Measurements from ENCODE around the gene TMEM109. TPM values are rescaled to one million over a fixed set of nuclear protein-coding genes. Genes with fewer than 3 reads are reported as not detected.

The TMEM109 gene
- total RNA-seq, 1 experiment from 2014 or later, result 18.2 TPM

DNA sequence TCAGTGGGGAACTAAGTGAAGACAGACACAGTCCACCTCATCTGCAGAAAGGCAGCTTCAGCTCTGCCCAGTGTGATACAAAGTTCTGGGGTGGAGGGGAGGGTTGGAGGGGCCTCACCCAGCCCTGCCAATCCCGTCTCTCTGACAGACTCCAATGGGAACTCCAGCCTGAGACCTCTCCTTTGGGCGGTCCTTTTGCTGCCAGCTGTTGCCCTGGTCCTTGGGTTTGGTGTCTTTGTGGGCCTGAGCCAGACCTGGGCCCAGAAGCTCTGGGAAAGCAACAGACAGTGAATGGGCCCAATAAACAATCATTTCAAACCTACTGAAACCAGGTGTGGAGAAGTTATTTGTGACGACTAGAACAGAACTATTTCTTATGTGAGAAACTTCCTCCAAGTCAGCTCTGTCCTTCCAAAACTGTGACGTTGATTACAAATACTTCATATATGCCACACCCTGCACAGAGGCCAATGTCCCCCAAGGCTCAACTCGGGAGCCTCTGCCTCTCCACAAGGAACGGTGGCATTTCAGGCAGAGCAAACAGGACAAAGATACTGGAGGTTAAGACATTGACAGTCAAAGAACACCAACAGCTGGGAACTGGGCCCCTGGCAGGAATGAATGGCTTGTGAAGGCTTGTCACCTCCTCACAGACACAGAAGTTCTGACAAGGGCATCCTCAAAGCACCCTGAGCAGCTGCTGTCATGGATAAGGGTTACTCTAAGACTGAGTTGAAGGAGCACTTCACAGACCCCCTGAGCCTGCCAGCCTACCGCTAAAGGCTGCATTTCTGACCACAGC is 38.4 kb upstream of the TMEM109 start:
- no peak for DNase-seq (ENCODE audit: low read depth)
- in situ Hi-C loops (cut with HindIII; ENCODE audit: low pct_unique_long_range_greater_than_20kb, low sequenced_read_pairs), result no loop called here

DNA sequence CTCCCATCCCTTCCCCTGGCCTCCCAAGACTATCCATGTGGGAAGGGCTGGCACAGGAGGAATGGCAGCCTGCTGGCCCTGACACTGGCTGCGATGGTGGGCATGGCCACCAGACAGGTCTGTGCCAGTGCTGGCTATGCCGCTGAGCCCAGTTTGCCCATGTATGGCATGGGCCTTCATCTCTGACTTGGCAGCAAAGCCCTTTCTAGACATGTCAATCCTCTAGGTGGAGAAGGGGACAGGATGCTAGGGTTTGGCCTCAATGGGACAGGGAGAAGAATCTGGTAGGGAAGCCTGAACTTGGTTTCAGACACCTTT is 37.8 kb upstream of the TMEM109 start:
- in situ Hi-C loops (cut with HindIII; ENCODE audit: low pct_unique_long_range_greater_than_20kb, low sequenced_read_pairs), result no loop called here
- no peak for DNase-seq (ENCODE audit: low read depth)

DNA sequence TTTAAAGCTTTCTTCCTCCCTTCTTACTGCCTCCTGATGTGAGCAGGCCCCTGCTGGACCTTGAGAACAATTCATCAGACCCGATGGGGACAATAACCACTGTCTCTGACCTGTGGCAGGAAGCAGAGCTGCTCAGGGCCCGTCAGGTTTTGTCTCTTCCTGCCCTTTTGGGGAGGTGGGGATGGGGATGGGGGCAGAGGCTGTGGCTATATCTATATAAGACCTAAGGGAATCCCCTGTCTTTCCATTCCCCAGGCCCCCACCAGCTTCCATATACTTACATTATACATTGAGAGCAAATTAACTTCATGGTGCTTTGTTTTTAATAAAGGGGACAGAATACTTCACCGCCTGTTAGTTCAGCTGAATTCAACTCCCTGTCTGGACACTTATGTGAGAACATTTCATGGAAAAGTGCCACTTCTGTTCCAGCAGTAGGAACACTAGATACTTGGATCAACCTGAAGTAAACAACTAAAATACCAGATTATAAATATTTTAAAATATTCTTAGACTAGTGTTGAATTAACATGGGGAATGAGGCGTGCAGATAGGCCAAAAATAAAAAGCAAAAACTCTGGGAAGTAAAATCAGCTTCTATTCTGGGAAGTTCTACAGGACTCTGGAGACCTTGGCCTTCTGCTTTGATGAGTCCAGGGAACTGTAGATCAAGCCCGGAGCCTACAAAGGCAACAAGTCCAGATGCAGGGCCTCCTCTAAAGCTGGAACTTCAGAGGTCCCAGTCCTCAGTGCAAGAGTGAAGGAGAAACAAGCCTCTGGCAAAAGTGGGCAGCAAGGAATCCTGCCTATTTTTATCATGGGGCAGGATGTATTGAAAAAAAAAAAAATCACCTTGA is 35.5 kb upstream of the TMEM109 start:
- DNase-seq (ENCODE audit: low read depth), result no peak
- in situ Hi-C loops (cut with HindIII; ENCODE audit: low pct_unique_long_range_greater_than_20kb, low sequenced_read_pairs), result no loop called here

DNA sequence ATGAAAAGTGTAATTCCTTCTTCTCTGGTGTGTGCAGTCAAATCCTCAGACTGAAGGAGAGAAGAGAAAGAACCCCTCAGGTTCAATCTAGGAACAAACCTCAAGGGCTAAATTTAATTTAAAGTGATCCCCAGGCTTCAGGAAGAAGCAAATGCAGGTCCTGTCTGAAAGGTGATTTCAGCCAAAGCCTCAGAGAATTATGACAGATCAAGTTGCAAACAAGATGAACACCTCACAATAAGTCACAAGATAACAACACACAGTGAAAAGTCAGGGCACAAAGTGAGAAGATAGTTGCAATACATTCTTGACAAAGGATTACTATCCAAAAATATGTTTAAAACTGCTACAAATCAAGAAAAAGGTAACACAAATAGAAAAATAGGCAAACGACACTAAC is 34.9 kb upstream of the TMEM109 start:
- in situ Hi-C loops (cut with HindIII; ENCODE audit: low pct_unique_long_range_greater_than_20kb, low sequenced_read_pairs), result no loop called here
- no peak for DNase-seq (ENCODE audit: low read depth)

DNA sequence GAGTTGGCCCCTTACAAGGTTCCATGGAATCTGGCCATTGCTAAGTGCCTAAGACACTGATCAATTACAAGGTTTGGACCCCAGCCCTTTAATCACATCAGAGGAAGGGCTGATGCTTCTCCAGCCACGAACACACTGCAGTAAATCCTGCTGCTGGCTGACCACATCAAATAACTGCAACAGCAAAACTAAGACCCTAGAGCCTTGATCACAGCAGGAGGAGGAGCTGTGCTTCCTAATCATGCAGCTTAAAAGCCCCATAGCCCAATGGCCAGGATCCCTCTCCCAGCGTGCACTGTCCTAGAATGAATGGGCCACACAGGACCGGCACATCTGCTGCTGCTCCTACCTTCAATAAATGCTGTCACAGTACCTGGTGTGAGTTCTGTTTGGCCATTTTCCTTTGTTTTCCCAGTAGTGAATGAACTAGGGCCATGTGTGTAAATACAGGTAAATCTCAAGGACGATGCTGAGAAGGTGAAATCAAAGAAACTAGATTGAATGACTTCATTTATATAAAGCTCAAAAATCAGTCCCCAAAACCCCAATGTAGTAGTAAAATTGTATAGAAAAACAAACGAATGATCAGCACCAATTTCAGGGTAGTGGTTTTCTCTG is 33.9 kb upstream of the TMEM109 start:
- DNase-seq (ENCODE audit: low read depth), result no peak
- in situ Hi-C loops (cut with HindIII; ENCODE audit: low pct_unique_long_range_greater_than_20kb, low sequenced_read_pairs), result no loop called here

DNA sequence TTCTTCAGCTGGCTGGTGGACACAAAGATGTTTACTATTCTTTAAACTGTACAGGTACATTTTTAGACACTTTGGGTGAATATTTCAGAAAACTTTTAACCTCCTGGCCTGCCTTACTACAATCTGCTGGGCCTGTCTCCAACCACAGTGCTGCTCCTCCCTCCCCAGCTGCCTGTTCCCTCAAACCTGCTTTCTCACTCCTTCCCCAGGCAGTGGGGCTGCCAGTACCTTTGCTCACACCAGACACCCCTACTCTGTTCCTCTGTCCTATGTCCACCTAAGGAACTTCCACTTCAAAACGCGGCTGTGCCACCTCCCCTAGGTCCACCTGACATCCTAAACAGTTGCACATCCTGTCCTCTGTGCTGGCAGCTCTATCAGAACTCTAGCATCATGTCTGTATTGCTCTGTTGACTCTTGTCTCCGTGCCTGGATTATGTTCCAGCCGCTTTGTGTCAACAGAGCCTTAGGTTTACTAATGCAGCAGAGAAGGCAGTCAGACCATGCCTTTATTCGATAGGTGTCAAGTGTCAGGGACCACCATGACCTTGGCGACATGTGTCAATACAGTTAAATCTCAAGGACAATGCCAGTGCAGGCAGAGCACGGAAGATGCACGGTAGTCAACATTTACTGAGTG is 33.2 kb upstream of the TMEM109 start:
- no peak for DNase-seq (ENCODE audit: low read depth)
- in situ Hi-C loops (cut with HindIII; ENCODE audit: low pct_unique_long_range_greater_than_20kb, low sequenced_read_pairs), result no loop called here

DNA sequence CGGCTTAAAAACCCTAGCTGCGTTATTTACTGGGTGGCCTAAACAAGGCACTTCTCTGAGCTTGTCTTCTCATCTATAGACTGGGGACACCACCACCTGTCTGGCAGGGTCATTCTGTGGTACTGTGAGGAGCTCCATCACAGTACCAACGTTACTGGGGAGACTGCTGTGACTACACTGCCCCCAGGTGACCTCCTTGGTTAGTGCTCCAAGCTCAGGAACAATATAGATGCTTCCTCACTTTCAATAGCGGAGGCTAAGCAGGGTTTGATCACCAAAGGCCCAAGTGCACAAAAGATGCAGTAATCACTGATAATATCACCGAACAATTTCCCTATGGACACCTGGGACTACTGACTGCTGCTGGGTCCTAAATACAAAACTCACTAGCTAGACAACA is 26.4 kb upstream of the TMEM109 start:
- in situ Hi-C loops (cut with HindIII; ENCODE audit: low pct_unique_long_range_greater_than_20kb, low sequenced_read_pairs), result no loop called here
- no peak for DNase-seq (ENCODE audit: low read depth)

DNA sequence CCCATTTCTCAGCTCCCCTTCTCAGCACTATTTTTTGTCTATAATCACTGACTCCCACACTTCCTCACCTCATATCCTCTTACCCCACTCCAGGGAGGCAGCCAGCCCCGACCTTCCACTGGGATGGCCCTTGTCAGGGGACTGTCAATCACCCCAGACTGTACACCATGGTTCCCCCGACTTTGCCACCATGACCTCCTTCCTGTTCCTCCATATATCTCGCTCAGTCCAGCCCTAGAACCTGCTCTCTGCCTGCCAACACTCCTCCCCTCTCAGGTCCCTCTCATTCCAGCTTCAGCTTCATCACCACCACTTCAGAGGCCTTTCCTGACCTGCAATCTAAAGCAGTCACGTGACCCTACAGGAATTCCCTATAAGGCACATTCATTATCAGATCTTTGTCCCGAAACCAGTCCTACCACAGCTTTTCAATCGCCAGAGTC is 24.1 kb upstream of the TMEM109 start:
- in situ Hi-C loops (cut with HindIII; ENCODE audit: low pct_unique_long_range_greater_than_20kb, low sequenced_read_pairs), result no loop called here
- DNase-seq (ENCODE audit: low read depth), result no peak

DNA sequence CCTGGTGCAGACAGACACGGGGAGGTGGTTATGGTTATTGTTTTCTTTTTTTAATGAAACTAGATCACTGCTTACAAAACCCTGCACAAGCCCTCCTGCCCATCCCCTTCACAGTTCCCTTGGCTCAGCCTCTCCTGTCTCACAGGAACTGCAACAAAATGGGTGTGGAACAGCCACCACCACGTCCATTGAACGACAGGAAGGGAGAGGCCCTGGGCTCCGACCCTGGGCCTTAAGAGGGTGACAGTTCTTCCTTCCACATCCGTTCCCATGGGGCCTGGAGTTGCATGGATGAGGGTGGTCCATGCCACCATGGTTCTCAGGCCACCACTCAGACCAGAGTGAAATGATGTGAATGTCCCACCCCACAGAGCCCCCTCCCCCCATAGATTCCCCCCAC is 23.3 kb upstream of the TMEM109 start:
- no peak for DNase-seq (ENCODE audit: low read depth)
- in situ Hi-C loops (cut with HindIII; ENCODE audit: low pct_unique_long_range_greater_than_20kb, low sequenced_read_pairs), result no loop called here

DNA sequence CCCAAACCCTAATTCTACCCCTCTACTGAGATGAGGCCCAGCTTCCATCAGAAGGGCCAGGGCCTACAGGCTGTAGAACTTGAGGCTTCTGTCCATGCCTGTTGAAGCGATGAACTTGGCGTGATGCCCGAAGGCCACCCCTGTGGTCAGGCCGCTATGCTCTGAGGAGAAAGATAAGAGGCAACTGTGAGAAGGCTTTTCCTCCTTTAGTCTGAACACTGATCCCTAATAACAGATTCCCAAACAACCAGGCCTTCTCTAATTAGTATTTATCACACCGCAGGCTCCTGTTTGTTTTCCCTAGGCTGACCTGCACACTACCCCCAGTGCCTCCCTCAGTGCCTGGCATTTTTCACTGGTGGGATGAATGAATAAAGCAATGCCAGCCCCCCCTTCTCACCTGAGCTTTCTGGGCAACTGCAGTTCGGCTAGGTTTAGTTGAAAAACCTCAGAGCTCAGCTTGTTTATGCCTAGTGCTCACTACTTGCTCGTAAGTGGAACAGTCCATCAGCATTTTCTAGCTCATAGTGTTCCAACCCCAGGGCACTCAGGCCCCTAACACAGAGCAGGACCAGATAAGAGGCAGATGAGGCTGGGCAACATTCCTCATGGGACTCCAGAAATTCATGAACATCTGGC is 22.7 kb upstream of the TMEM109 start:
- in situ Hi-C loops (cut with HindIII; ENCODE audit: low pct_unique_long_range_greater_than_20kb, low sequenced_read_pairs), result no loop called here
- no peak for DNase-seq (ENCODE audit: low read depth)

DNA sequence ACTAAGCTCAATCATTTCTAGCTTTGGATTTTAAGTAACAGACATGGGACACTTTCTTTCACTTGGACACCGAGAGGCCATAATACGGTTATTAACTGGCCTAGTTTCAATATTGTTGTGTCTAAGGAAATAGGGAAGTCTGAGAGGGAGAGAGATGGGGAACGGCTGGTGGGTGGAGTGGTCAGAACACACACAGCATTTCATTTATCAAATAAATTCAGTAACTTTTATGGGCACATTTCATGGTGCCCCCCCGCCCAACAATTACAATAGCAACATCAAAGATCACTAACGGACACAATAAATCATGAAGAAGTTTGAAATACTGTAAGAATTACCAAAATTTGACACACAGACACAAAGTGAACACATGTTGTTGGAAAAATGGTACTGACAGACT is 18.3 kb upstream of the TMEM109 start:
- no peak for DNase-seq (ENCODE audit: low read depth)
- in situ Hi-C loops (cut with HindIII; ENCODE audit: low pct_unique_long_range_greater_than_20kb, low sequenced_read_pairs), result no loop called here

DNA sequence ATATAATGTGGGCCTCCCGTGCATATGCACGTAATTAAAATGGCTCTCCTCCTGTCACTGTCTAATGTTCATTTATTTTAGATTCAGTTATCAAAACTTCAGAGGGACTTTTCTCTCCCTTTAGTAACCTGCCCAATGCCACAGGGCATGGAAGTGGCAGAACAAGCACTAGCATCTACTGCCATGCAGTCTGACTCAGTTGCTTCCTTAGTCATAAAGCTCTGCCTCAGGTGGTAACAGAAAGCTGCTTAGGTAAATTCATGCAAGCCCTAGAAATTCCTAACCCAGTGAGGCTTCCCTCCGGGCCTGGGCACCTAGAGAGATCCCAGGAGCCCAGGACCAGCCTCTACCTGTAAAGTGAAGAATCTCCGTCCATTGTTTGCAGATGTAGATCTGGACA is 16.5 kb upstream of the TMEM109 start:
- in situ Hi-C loops (cut with HindIII; ENCODE audit: low pct_unique_long_range_greater_than_20kb, low sequenced_read_pairs), result no loop called here
- DNase-seq (ENCODE audit: low read depth), result no peak

DNA sequence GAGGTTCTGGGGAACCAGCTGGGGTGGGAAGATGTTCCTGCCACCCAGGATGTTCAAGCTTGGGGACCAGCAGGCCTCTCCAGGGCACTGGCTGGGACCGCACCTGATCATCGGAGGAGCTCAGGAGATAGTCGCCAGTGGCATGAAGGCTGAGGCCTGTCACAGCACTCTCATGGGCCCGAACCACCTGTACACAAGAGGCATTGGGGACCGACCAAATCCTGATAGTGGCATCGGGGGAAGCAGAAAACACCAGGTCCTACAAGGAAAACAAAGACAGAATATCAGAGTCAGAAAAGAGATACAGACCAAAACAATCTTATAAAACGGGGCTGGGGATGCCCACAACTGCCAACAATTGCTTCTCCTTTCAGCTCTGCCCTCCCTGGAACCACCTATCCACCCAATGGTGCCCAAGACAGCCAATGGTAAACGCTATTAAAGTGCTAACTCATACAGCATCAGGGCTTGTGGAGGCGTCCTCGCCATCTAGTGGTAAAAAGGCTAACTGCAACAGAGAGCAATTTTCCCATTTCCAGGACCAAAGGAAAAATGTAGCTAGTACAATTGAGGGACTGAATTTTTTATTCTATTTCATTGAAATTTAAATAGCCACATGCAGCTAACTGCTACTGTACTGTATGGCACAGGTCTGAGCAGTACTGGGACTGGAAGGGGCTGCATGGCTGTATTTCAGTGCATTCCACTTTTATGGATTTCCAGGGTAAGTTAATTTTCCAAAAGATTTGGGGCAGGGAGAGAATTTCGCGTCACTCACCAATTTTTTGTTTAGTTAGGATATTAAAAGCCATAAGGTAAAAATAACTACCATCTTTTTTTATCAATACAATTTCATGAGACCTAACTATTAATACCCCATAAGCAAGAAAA is 14.7 kb upstream of the TMEM109 start:
- in situ Hi-C loops (cut with HindIII; ENCODE audit: low pct_unique_long_range_greater_than_20kb, low sequenced_read_pairs), result no loop called here
- DNase-seq (ENCODE audit: low read depth), result peak; percentile 72

DNA sequence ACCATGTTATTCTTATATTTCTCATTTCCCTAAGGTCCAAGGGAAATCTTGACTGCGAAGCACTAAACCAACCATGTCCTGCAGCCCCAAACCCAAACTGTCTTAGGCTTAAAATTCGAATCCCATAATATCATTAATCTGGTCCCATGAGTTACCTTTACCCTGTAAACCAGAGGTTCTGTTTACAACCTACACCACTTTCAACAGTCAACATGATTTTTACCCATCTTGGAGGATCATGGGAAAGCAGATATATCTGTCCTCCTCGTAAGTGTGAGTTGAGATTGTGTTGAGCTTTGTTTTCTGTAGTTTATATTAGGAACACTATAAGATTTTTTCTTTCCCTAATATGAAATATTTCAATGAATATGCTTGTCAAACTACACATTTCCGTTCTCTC is 14.0 kb upstream of the TMEM109 start:
- no peak for DNase-seq (ENCODE audit: low read depth)
- in situ Hi-C loops (cut with HindIII; ENCODE audit: low pct_unique_long_range_greater_than_20kb, low sequenced_read_pairs), result no loop called here

DNA sequence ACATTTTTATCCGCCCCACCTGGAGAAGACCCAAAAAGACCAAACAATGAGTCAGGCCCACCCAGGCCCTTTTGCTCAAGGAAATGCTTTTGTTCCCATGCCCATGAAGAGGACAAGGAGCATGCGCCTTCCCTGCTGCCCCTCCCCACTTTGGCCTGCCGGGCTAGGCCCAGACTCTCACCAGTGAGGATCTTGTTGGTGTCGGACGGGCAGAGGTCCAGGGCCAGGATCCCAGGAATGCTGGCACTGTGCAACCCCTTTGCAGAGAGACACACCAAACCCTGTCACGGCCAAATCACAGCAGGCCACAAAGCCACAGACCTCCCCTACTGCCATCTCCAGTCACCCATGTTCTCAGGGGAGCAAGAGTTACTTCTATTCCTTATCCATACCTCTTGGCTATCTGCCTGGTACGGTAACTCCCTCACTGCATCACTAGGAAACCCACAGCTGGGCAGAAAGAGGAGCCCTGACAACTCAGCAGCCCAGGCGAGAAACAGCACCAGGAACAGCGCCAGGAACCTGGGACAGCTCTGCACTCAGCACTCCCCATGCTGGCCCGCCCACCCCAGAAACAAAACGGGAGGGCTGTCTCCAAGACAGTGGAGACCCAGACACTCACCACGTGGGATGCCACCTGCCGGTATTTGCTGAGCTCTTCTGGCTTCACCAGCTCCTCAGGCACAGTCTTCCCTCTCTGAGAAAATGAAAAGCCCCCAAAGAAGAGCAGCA is 13.1 kb upstream of the TMEM109 start:
- in situ Hi-C loops (cut with HindIII; ENCODE audit: low pct_unique_long_range_greater_than_20kb, low sequenced_read_pairs), result no loop called here

DNA sequence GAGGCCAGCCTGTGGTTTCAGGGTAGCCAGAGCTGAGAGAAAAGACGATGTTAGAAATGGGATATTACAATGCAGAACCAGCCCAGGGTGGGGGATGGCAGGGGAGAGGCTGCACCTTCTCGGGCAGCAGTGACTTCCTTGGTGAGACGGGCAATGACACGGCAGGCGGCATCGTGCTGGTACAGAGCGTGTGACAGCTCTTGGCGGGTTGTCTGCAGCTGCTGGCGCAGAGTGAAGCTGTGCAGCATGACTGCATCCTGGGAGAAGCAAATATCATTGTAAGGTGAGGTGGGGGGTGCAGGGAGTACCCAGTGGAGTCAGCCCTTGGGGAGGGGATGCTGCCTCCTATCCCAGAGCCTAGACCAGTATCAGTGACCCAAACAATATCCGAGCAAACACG is 11.3 kb upstream of the TMEM109 start:
- in situ Hi-C loops (cut with HindIII; ENCODE audit: low pct_unique_long_range_greater_than_20kb, low sequenced_read_pairs), result no loop called here
- no peak for DNase-seq (ENCODE audit: low read depth)

More for the DNA sequence above, 13.1 kb upstream of the TMEM109 start:
- no peak for DNase-seq (ENCODE audit: low read depth)

DNA sequence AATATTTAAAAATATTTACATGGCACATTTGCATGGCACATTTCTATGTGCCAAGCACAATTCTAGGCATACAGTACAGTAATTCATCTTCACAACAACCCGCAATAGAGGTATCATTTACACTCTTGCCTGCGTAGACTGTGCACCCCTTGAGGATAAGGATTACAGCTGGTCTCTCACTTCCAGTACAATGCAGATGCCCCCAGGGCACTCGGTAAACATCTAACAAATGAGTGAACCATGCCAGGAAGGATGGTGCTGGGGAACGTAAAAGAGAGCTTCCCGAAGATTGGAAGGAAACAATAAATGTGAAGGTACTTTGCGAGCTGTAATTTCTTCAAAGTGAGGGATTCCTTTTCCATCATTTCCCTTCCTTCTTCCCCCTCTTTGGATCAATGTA is 8.9 kb upstream of the TMEM109 start:
- in situ Hi-C loops (cut with HindIII; ENCODE audit: low pct_unique_long_range_greater_than_20kb, low sequenced_read_pairs), result no loop called here
- no peak for DNase-seq (ENCODE audit: low read depth)

All from Caki2 (cell line).